T follicular helper cell (primary cell): ENCODE measurements around the gene ICE2.

Experiments
- DNase-seq: peaks from one replicate; pipeline ENCODE4 v3.0.0-alpha.2; 2020; ENCODE audit warnings: low read depth

Gene ICE2

GRCh38 chr15:60496853-60497252, 17.9 kb upstream of the ICE2 start:
- DNase-seq = no peak

- DNase-seq = no peak
These were observed 15.2 kb upstream of the ICE2 start for GRCh38 chr15:60494108-60494507.

- no peak for DNase-seq
These were observed 14.2 kb upstream of the ICE2 start for GRCh38 chr15:60493166-60493565.

DNA sequence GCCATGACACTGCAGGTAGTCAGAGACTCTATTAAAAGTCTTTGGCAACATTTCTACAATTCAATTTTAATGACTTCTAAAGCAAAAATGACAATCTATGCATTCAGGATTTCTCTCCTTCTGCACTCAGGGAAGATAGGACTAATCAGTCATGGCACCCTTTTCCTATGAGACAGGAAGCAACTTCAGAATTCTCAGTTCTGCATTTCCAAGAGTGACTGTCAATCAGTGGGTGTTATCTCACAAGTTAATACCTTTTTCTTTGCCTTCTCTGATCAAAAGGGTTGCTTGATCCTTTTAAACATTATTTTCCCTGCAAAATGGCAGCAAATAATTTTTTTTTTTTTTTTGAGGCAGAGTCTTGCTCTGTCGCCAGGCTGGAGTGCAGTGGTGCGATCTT, 7.8 kb upstream of the ICE2 start:
- no peak for DNase-seq

- no peak for DNase-seq
These were observed 6.6 kb upstream of the ICE2 start for GRCh38 chr15:60485365-60486055.

- DNase-seq = no peak
These were observed 4.1 kb upstream of the ICE2 start for GRCh38 chr15:60483042-60483441.

- DNase-seq = no peak
These were observed 1.9 kb upstream of the ICE2 start for GRCh38 chr15:60480888-60481287.

DNA sequence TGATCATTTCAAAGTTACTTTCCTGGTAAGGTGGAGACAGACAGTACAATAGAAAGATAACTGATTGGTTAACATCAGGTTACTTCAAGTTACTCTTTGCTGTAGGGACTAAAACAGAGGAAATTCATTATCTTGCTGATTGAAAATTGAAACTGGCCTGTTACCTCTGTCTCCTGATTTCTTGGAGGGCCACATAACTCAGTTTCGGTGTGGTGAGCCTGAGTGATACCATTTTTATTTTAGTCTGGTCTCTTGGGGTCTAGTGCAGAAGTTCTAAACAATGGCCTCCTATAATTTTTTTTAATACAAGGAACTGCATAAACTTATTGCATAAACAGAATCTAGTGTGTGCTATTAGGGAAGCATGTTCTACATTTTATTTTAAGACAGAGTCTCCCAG, 1.2 kb upstream of the ICE2 start:
- no peak for DNase-seq

- DNase-seq = no peak
These were observed 594 bp upstream of the ICE2 start for GRCh38 chr15:60479361-60480110.

DNA sequence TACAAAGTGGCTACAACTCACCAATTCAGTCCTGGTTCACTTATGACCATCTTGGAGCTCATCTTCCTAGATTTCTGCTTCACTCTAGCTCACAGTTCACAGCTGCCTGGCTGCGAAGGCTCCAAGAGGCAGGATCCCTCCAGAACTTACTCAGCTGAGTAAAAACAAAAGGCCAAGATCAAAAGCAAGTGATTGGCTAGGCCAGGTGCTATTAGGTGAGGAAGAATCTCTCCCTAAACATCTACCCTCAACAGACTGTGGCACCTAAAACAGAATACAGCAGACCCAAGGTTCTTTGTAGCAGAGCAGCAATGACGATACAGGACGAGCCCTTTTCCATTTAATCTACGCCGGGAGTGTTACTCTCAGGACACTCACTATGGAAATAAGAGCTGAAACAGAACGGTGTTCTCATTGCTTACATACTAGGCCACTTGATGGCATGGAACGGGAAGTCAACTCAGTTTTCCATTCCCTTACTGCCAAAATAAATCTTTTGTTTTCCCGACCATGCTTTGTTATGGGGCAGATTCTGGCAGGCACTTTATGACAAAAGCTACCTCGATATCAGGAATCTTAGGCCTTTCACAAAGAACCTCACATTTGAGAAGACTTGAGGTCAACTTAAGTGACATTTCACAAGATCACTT, 901 bp downstream of the ICE2 start:
- DNase-seq = no peak

DNA sequence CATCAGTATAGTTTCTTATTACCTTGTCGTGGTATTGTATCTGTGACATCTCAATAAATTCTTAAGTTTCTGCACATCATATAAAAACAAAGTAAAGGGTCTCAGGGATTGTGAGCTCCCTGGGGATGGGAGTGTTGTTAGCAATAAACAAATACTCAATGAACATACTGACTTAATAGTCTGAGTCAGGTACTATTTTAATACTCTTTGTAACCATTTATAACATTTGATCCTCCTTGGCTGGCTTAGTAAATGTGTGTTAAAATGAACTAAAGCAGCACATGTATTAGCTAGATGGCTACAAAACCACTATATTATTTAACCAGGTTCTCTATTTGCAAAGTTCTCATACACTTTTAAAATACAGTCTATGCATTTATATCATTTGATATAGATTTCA, 1.8 kb downstream of the ICE2 start:
- no peak for DNase-seq

- DNase-seq = no peak
These were observed 2.2 kb downstream of the ICE2 start for GRCh38 chr15:60476713-60477112.

DNA sequence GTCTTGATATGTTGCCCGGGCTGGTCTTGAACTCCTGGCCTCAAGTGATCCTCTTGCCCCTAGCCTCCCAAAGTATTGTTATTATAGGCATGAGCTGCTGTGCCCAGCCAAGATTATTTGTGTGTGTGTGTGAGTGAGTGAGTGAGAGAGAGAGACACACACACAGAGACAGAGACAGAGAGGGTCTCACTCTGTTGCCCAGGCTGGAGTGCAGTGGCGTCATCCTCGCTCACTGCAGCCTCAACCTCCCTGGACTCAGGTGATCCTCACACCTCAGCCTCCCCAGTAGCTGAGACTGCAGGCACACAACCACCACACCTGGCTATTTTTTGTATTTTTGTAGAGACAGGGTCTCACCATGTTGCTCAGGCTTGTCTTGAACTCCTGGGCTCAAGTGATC, 5.8 kb downstream of the ICE2 start:
- DNase-seq = no peak

- DNase-seq = no peak
These were observed 7.6 kb downstream of the ICE2 start for GRCh38 chr15:60471314-60471713.

DNA sequence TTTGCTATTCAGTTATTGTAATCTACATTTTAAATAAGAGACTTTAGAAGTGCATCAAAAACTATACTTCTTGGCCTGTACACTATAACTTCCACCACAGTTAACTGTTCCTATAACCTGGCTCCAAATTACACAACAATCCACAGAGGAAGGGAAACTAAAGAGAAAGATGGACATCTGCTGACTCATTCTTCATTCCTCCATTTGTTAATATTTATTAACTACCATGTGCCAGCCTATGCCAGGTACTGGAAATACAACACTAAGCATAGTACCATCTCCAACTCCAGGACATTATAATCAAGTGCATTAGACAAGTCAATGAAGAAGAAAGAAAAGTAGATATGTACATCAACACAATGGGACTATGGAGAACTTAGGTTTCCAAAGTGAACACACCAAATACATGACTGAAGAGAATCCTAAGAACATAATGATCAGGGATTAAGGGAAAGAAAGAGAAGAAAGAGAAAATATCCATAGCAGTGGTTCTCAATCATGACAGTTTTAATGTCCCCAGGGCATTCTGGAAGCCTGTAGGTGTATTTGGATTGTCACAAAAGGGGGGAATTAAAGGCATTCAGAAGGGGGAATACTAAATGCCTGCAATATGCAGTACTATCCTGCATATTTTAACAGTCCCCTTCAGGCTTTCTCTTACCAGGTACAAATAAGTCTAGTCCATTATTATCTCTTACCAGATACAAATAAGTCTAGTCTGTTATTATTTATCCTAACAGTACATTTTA, 8.9 kb downstream of the ICE2 start:
- DNase-seq = no peak

DNA sequence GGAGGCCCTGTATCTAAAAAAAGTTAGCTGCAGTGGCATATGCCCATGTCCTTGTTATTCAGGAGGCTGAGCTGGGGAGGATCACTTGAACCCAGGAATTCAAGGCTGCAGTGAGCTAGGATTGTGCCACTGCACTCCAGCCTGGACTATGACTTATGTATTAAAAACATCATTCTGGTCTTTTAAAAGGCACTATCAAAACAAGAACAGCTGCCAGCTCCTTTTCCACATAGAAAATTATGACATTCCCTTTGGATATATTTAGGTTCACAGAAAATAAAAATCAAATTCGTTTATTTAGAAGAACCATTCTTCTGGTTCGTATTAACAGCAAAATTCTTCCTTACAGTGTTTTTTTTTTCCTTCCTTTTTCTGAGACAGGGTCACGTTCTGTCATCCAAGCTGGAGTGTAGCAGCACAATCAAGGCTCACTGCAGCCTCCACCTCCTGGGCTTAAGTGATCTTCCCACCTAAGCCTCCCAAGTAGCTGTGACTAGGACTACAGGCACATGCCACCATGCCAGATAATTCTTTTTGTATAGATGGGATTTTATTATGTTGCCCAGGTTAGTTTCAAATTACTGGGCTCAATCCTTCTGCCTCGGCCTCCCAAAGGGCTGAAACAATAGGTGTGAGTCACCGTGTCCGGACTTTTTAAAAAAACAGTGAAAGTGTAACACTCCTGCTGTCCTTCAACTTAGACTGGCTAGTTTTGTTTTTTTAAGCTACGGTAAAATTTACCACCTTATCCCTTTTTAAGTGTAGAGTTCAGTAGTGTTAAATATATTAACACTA, 13.9 kb downstream of the ICE2 start:
- no peak for DNase-seq

GRCh38 chr15:60462027-60462426, 16.9 kb downstream of the ICE2 start:
- no peak for DNase-seq

DNA sequence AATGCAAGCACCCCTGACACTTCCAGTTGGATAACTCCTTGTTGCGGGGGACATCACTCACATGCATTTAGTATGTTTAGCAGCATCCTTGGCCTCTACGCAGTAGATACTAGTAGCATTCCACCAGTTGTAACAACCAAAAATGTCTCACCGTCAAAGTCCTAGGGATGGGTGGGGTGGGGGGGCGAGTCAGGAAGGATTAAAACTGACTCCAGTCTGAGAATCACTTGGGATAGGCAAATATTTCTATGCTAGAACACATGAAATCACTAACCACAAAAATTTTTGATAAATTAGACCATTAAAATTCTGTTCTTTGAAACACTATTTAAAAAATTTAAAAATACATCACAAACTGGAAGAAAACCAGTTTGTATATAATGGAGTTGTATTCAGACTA, 18.0 kb downstream of the ICE2 start:
- no peak for DNase-seq

DNA sequence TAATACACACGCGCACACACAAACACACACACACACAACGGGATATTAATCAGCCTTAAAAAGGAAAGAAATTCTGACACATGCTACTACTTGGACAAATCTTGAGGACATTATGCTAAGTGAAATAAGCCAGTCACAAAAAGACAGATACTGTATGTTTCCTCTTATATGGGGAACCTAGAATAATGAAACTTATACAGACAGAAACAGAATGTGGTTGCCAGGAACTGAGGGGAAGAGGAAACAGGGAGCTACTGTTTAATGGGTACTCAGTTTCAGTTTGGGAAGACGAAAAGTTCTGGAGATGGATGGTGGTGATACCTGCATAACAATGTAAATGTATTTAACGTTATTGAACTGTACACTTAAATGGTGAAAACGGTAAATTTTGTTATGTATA, 20.2 kb downstream of the ICE2 start:
- DNase-seq = no peak

DNA sequence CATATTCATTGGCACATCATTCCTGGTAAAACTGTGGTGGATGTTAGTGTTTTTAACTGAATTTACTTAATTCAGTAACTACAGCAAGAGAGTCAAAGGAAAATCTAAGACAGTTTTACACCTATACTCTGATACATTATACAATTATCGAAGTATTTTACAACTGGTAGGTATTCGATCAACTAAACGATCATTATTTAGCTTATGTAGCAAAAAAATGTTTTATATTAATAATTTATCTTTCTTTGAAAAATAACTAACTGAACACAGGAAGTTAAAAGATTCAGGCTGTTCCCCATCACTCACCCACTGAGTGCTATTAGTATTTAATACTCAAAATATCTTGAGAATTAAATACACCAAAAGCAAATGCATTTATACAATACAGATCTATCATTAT, 21.0 kb downstream of the ICE2 start:
- DNase-seq = no peak

GRCh38 chr15:60454824-60455223, 24.1 kb downstream of the ICE2 start:
- DNase-seq = no peak
